Measurements from ENCODE around the gene CLMP.

The CLMP gene

DNA sequence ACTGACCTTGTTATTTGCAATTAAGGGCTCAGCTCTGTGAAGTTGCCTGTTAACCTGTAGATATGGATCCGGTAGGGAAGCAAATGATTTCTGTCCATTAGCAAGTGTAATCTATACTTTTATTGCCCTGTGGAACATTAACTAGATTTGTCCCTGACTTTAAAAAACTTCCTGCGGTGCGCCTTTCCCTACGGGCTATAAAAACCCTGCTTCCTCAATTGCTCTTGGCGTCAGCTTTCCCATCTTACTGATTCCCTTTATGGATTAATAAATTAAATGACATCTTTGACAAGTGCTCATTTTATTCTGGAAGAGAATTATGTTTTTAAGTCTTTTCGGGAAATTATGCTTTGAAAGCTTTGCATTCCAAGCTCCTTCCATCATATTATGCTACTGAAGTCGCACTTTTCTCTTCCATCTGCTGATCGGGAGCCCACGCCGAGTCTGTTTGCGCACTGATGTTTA is 18.3 kb upstream of the CLMP start (continued):
- TF ChIP-seq, protein P1, sequence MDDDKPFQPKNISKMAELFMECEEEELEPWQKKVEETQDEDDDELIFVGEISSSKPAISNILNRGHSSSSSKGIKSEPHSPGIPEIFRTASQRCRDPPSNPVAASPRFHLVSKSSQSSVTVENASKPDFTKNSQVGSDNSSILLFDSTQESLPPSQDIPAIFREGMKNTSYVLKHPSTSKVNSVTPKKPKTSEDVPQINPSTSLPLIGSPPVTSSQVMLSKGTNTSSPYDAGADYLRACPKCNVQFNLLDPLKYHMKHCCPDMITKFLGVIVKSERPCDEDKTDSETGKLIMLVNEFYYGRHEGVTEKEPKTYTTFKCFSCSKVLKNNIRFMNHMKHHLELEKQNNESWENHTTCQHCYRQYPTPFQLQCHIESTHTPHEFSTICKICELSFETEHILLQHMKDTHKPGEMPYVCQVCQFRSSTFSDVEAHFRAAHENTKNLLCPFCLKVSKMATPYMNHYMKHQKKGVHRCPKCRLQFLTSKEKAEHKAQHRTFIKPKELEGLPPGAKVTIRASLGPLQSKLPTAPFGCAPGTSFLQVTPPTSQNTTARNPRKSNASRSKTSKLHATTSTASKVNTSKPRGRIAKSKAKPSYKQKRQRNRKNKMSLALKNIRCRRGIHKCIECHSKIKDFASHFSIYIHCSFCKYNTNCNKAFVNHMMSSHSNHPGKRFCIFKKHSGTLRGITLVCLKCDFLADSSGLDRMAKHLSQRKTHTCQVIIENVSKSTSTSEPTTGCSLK (tag by site-specific recombination; IDR thresholded peaks at IDR 0.05): no peak
- TF ChIP-seq ZNF2 (tag by site-specific recombination; IDR thresholded peaks at IDR 0.05) (no peak; the same call in 1 of the 2 replicates), GLI2 (tag by site-specific recombination; IDR thresholded peaks at IDR 0.05; ENCODE audit: borderline replicate concordance, low read depth) (peak; percentile 86), ZNF354C (tag by site-specific recombination; IDR thresholded peaks at IDR 0.05; ENCODE audit: borderline replicate concordance, low read depth) (no peak), ZNF701 (tag by site-specific recombination; IDR thresholded peaks at IDR 0.05) (no peak), REPIN1 (tag by site-specific recombination; IDR thresholded peaks at IDR 0.05; ENCODE audit: low read depth) (no peak), ZNF473 (tag by site-specific recombination; IDR thresholded peaks at IDR 0.05) (no peak), ZNF830 (tag by site-specific recombination; IDR thresholded peaks at IDR 0.05; ENCODE audit: low read depth) (no peak), BCL11B (tag by site-specific recombination; IDR thresholded peaks at IDR 0.05; ENCODE audit: low read depth) (peak; percentile 93), SP2 (tag by site-specific recombination; IDR thresholded peaks at IDR 0.05) (no peak), ZNF37A (tag by site-specific recombination; IDR thresholded peaks at IDR 0.05) (no peak), ZFP3 (tag by site-specific recombination; IDR thresholded peaks at IDR 0.05; ENCODE audit: low read depth) (no peak), ZNF571 (tag by site-specific recombination; IDR thresholded peaks at IDR 0.05) (no peak), ZNF239 (tag by site-specific recombination; IDR thresholded peaks at IDR 0.05) (no peak), GFI1B (tag by site-specific recombination; IDR thresholded peaks at IDR 0.05) (peak; percentile 44; the same call in 1 of the 2 replicates), MZF1 (tag by site-specific recombination; IDR thresholded peaks at IDR 0.05; ENCODE audit: borderline replicate concordance) (peak; percentile 63; the same call in 1 of the 2 replicates), KLF1 (tag by site-specific recombination; IDR thresholded peaks at IDR 0.05) (no peak), ZNF302 (tag by site-specific recombination; IDR thresholded peaks at IDR 0.05; ENCODE audit: low read depth) (no peak), ZNF146 (tag by site-specific recombination; IDR thresholded peaks at IDR 0.05) (no peak), ZNF610 (tag by site-specific recombination; IDR thresholded peaks at IDR 0.05; ENCODE audit: borderline replicate concordance) (peak; percentile 52; the same call in 1 of the 2 replicates), ZNF660 (tag by site-specific recombination; IDR thresholded peaks at IDR 0.05) (0 out of 2 replicates have a peak, but pooled peaks have one; percentile 41), ZNF248 (tag by site-specific recombination; IDR thresholded peaks at IDR 0.05) (no peak), ZNF24 (tag by site-specific recombination; IDR thresholded peaks at IDR 0.05) (peak; percentile 68), ZNF174 (tag by site-specific recombination; IDR thresholded peaks at IDR 0.05) (no peak)
- TF ChIP-seq, protein P2, sequence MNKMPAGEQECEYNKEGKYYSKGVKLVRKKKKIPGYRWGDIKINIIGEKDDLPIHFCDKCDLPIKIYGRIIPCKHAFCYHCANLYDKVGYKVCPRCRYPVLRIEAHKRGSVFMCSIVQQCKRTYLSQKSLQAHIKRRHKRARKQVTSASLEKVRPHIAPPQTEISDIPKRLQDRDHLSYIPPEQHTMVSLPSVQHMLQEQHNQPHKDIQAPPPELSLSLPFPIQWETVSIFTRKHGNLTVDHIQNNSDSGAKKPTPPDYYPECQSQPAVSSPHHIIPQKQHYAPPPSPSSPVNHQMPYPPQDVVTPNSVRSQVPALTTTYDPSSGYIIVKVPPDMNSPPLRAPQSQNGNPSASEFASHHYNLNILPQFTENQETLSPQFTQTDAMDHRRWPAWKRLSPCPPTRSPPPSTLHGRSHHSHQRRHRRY (tag by site-specific recombination; IDR thresholded peaks at IDR 0.05): no peak
- TF ChIP-seq, protein P3, sequence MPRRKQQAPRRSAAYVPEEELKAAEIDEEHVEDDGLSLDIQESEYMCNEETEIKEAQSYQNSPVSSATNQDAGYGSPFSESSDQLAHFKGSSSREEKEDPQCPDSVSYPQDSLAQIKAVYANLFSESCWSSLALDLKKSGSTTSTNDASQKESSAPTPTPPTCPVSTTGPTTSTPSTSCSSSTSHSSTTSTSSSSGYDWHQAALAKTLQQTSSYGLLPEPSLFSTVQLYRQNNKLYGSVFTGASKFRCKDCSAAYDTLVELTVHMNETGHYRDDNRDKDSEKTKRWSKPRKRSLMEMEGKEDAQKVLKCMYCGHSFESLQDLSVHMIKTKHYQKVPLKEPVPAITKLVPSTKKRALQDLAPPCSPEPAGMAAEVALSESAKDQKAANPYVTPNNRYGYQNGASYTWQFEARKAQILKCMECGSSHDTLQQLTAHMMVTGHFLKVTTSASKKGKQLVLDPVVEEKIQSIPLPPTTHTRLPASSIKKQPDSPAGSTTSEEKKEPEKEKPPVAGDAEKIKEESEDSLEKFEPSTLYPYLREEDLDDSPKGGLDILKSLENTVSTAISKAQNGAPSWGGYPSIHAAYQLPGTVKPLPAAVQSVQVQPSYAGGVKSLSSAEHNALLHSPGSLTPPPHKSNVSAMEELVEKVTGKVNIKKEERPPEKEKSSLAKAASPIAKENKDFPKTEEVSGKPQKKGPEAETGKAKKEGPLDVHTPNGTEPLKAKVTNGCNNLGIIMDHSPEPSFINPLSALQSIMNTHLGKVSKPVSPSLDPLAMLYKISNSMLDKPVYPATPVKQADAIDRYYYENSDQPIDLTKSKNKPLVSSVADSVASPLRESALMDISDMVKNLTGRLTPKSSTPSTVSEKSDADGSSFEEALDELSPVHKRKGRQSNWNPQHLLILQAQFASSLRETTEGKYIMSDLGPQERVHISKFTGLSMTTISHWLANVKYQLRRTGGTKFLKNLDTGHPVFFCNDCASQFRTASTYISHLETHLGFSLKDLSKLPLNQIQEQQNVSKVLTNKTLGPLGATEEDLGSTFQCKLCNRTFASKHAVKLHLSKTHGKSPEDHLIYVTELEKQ (tag by site-specific recombination; IDR thresholded peaks at IDR 0.05; ENCODE audit: borderline replicate concordance): peak; percentile 71; the same call in 1 of the 2 replicates
- TF ChIP-seq, protein P4, sequence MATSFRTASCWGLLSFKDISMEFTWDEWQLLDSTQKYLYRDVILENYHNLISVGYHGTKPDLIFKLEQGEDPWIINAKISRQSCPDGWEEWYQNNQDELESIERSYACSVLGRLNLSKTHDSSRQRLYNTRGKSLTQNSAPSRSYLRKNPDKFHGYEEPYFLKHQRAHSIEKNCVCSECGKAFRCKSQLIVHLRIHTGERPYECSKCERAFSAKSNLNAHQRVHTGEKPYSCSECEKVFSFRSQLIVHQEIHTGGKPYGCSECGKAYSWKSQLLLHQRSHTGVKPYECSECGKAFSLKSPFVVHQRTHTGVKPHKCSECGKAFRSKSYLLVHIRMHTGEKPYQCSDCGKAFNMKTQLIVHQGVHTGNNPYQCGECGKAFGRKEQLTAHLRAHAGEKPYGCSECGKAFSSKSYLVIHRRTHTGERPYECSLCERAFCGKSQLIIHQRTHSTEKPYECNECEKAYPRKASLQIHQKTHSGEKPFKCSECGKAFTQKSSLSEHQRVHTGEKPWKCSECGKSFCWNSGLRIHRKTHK (tag by site-specific recombination; IDR thresholded peaks at IDR 0.05): no peak
- TF ChIP-seq, protein P5, sequence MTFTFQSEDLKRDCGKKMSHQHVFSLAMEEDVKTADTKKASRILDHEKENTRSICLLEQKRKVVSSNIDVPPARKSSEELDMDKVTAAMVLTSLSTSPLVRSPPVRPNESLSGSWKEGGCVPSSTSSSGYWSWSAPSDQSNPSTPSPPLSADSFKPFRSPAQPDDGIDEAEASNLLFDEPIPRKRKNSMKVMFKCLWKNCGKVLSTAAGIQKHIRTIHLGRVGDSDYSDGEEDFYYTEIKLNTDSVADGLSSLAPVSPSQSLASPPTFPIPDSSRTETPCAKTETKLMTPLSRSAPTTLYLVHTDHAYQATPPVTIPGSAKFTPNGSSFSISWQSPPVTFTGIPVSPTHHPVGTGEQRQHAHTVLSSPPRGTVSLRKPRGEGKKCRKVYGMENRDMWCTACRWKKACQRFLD (tag by site-specific recombination; IDR thresholded peaks at IDR 0.05): no peak
- TF ChIP-seq, protein P6, sequence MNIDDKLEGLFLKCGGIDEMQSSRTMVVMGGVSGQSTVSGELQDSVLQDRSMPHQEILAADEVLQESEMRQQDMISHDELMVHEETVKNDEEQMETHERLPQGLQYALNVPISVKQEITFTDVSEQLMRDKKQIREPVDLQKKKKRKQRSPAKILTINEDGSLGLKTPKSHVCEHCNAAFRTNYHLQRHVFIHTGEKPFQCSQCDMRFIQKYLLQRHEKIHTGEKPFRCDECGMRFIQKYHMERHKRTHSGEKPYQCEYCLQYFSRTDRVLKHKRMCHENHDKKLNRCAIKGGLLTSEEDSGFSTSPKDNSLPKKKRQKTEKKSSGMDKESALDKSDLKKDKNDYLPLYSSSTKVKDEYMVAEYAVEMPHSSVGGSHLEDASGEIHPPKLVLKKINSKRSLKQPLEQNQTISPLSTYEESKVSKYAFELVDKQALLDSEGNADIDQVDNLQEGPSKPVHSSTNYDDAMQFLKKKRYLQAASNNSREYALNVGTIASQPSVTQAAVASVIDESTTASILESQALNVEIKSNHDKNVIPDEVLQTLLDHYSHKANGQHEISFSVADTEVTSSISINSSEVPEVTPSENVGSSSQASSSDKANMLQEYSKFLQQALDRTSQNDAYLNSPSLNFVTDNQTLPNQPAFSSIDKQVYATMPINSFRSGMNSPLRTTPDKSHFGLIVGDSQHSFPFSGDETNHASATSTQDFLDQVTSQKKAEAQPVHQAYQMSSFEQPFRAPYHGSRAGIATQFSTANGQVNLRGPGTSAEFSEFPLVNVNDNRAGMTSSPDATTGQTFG (tag by site-specific recombination; IDR thresholded peaks at IDR 0.05; ENCODE audit: borderline replicate concordance): no peak
